Measurements from ENCODE around the gene VWA8.

DNA sequence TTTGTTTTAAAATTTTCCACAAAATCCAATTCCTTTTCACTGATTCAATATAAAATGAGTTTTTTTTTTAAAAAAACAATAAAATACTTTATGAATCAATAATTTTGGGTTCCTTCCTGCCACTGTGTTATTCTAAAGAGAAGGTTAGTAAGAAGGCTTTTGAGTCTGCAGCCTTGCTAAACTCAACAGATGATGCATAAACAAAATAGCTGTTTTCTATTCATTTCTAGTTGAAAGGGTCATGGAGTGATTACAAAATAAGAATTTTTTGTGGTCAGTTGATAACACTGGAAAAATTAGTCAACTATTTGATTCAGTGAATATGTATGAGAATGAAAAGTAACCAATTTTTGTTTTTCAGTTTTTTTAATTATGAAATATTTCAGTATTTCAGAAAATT is 169.9 kb downstream of the VWA8 start:
- TF ChIP-seq, protein P1, sequence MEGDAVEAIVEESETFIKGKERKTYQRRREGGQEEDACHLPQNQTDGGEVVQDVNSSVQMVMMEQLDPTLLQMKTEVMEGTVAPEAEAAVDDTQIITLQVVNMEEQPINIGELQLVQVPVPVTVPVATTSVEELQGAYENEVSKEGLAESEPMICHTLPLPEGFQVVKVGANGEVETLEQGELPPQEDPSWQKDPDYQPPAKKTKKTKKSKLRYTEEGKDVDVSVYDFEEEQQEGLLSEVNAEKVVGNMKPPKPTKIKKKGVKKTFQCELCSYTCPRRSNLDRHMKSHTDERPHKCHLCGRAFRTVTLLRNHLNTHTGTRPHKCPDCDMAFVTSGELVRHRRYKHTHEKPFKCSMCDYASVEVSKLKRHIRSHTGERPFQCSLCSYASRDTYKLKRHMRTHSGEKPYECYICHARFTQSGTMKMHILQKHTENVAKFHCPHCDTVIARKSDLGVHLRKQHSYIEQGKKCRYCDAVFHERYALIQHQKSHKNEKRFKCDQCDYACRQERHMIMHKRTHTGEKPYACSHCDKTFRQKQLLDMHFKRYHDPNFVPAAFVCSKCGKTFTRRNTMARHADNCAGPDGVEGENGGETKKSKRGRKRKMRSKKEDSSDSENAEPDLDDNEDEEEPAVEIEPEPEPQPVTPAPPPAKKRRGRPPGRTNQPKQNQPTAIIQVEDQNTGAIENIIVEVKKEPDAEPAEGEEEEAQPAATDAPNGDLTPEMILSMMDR (IDR thresholded peaks at IDR 0.05; ENCODE audit: low read length), result no peak
- TF ChIP-seq EZH2 (optimal IDR thresholded peaks at IDR 0.05; ENCODE audit: low read depth, low read length), result no peak
